NCI-H1417 (cell line): ENCODE data around the gene SYT5.
"Not testable (repeated sequence)": the region's sequence is repeated elsewhere in the genome, so short reads cannot be mapped to it uniquely, and the experiment has no call there.

Source experiments
- DNase-seq, 3 experiments: peaks; one replicate each; lab custom pipeline; 2025; lab: John Stamatoyannopoulos, UW

Gene SYT5

DNA sequence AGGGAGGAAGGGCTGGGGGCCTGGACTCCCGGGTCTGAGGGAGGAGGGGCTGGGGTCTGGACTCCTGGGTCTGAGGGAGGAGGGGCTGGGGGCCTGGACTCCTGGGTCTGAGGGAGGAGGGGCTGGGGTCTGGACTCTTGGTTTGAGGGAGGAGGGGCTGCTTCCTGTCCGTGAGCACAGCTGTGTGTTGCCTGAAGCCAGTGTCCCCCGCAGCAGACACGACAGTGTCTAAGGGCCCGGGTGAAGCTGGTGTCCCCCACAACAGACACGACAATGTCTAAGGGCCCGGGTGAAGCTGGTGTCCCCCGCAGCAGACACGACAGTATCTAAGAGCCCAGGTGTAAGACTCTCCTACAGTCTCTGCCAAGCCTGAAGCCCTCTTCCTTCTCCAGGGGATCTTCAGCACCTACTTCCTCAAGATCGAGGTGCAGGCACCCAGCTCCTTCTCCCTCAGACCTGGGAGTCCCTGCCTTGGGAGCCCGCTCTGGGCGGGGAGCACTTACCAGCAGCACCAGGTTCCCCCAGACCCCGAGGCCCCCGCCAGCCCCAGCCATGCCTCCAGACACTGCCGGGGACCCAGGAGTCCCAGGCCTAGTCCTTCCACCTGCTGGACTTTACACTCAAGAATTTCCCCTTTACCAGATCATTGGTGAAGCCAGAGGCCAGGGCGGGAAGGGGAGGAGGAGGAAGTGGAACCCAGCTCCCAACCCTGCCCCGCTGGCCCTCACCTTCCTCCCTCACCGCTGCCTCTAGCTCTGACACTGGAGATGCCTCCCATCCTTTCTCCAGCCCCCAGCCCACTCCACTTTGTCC, 29.0 kb upstream of the SYT5 start, which contains the start of gene PTPRH:
Gene PTPRH, minus strand, starts transcription at position 622 of the 813 bp plus-strand sequence. Its CDS starts 68 bp downstream, at position 554.
- DNase-seq: no peak

DNA sequence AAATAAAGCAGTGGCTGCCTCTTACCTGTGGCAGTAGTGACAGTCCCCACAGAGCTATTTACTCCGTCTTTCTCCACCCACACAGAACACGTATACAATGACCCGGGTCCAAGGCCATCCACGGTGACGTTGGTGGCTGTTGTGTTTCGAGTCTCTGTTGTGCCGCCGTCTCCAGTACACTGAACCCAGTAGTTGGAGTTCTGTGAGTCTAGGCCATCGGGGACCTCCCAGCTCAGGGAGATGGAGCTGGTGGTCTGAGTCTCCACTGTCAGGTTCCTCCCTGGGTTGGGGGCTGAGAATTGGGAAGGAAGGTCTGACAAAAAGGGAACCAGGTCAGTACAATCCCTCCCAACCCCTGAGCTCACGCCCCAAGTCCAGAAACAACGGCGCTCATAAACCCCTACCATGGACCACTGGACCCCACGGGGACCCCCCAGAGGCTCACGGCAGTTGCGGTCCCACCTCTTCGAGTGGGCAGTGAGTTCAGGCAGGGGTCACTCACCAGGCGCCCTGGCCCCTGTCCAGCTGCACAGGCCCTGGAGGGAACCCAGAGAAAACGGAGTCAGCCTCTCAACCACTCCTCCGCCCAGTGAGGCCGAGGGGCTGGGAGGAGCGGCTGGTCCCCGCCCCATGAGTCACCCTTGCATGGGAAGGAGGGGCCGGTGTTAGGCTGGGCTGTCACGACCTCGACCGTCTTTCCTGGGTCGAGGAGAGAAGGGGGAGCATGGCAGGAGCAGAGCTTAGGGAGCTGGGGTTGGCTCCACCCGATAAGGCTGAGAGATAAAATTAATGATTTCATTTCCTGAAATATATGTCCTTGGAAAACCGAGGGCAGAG, 26.8 kb upstream of the SYT5 start:
- peak in 2 of 3 experiments; percentile 59 to 70 for DNase-seq

DNA sequence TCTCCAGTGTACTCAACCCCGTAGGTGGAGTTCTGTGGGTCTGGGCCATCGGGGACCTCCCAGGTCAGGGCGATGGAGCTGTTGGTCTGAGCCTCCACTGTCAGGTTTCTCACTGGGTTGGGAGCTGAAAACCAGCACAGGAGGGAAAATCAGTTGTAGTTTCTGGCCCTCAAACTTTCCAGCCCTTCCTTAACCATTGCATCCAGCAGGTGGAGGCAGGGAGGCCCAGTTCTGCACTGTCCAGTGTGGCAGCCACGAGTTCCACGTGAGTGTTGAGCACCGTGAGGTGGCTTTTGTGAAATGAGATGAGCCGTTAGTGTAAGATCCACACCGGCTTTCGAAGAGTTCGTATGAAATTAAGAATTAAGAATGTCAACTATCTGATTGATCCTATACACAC, 22.1 kb upstream of the SYT5 start:
- DNase-seq: not testable (repeated sequence)

DNA sequence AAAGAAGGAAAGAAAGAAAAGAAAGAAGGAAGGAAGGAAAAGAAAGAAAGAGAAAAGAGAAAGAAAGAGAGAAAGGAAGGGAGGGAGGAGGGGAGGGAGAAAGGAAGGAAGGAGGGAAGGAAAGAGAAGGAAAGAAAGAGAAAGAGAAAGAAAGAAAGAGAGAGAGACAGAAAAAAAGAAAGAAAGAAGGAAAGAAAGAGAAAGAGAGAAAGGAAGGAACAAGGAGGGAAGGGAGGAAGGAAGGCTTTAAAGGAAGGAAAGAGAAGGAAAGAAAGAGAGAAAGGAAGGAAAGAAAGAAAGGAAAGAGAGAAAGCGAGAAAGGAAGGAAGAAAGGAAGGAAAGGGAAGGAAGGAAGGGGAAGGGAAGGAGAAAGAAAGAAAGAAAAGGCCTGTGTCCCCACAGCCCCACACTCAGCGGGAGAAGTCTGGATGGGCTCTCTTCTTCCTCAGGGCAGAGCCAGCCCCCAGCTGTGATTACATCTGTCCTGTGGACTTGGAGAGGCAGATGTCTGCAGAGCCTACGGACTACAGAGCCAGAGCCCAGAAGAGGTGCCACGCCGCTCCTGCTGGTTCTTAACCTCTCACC, 19.6 kb upstream of the SYT5 start:
- no peak for DNase-seq

DNA sequence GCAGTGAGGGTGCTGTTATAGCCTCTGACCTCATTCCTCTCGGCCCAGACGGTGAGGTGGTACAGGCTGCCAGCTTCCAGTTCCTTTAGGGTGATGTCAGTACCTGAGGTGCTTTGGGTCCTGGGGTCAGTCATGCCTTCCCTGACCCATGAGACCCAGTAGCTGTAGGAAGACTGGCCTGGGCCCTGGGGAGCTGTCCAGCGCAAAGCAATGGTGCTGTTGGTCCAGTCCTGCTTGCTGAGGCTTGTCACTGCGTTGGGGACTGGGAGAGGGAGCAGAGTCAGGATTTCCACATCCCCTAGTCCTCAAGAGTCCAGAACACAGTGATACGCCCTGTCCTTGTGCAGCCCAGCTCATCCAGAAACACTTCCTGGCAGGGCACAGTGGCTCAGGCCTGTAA, 18.6 kb upstream of the SYT5 start:
- no peak for DNase-seq

DNA sequence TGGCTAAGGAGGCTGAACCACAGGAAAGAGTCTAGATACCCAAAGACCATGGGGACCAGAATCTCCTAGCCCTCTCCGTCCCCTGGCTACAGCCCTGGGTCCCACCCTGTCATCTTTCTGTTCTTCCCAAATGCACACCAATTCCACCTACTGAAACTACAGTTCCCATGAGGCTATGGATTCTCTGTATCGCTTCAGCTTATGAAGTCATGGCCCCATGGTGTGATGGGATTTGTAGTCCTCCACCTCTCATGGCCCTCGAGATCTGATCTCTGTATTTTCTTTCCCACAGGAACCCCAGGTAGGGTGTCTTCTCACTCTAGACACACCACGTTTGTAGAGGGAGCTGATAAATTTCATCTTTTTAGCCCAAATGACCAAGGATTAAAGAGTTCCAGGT, 17.4 kb upstream of the SYT5 start:
- peak in 1 of 3 experiments; percentile 13 for DNase-seq

DNA sequence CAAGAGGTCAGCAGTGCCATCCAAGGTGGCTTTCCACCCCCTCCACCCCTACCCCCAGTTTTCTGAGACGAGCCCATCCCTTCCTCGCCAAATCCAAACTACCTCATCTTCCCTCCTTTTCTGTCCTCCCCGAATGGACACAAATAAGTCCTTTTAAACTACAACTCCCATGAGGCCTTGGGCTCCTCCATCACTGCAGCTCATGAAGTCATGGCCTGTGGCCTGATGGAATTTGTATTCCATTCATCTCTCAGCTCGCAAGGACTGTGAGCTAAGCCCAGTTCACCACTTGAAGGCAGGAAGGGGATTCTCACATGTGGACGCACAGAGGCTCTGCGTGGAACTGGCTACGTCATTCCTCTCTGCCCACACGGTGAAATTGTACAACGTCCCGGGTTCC, 16.7 kb upstream of the SYT5 start:
- no peak for DNase-seq

DNA sequence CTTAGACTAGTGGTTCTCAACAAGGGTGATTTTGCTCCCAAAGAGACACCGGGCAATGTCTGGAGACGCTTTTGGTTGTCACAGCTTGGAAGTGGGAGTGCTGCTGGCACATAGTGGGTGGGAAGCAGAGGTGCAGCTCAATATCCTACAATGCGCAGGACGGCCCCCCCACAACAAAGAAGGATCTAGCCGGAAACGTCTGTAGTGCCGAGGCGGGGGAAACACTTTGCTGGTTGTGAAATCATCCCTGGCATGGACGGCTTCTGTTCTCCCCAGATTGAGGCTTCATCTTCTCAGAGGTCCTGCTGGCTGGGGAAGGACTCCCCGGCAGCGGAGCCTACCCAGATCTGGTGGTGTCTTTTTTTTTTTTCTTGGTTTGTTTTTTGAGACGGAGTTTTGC, 13.4 kb upstream of the SYT5 start:
- no peak for DNase-seq

DNA sequence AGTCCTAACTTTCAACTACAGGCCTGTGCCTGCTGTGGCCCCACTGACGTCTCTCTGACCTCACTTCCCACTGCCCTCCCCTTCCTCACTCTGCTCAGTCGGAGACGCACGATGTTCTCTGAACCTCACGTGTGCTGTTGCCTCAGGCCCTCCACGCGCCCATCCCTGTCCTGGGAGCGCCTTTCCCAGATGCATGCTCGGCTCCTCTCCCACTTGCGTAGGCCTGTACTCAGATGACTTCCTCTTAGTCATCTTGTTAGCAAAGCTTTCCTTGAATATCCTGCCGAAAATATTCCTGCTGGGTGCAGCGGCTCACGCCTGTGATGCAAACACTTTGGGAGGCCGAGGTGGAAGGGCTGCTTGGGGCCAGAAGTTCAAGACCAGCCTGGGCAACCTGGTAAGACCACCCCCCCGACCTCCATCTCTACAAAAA, 9.3 kb upstream of the SYT5 start:
- DNase-seq: no peak

DNA sequence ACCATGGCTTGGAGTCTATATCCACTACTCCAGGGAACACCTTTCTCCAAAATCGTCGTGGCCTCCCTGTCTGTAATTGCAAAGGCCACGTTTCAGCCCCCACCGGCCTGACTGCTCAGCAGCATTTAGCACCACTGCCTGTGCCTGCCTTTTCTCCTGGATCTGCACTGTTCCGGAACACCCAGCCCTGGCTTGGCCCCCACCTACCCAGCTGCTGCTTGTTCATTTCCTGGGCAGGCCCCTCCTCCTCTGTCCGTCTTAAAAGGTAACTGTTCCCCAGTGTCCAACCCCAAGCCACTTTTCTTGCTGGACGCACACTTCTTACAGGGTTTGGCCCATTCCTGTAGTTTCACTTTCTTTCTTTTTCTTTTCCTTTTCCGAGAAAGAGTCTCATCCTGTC, 8.5 kb upstream of the SYT5 start:
- DNase-seq: no peak

DNA sequence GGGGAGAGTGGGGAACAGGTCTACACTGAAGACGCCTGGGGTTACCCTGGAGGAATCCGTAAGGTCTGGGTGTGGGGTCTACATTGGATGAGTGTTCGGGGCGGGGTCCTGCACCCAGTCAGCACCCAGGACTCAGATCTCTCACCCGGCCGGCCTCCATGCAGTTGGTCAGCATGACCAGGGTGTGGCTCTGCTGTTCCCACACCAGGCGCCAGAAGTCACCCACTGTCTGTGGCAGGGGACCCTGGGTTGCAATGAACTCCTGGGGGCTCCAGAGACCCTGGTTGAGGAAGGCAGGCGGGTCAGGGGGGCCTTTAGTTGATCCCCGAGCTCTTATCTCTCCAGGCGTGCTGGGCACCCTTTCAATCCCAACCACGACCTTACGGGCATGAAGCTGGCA, 6.0 kb upstream of the SYT5 start:
- DNase-seq: no peak

DNA sequence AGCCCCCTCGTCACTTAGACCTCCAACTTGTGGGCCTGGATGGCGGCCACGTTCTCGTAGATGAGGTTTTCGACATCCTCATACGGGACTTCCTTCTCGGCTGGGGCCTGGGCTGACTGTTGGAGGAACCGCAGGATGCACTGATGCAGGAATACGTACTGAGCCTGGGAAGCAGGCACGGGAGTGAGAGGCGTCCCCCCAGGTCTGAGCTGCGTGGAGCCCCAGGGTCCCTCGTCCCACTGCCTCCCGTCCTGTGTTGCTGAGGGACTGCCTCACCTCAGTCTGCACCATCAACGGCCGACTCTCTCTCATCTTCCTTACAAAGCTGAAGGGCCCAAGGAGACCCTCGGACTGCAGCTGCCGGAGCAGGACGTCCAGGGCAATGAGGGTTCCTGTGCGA, 1.7 kb upstream of the SYT5 start:
- DNase-seq: no peak

DNA sequence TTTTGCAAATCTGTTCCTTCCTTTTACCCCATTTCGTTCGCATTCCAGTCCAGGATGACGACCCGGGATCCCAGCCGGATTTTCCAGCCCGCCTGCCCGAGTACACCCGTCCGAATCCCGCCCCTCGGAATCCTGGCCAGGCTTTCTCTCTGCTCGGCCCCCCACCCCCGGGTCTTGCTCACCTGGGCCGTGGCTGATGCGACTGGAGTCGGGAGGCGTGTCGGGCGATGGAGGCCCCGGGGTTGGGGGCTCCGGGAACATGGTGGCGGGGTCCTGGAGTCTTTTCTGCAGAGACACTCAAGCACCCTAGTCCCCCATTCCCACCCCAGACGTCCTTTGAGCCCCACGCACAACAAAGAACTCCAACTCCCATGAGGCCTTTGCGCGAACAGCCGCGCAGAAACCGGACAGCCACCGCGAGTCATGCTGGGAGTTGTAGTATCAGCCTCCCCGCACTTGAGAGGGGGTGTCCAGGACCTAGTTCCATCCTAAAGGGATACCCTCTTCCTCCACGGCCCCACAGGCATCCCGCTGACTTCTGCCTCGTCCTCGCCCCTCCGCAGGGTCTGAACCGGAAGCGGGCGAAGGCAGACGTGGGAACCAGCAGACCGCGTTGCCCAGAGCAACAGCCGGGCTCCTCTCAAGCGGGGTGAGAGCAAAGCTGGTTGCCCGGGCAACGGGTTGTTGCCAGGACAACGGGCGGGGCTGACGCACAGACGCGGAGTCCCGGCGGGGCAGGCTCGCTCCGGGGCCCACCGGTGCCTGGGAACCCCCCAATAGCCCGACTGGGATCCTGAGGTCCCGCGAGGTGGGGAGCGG, 1.1 kb downstream of the SYT5 start:
- peak; percentile 91 to 95 (median 93) for DNase-seq

DNA sequence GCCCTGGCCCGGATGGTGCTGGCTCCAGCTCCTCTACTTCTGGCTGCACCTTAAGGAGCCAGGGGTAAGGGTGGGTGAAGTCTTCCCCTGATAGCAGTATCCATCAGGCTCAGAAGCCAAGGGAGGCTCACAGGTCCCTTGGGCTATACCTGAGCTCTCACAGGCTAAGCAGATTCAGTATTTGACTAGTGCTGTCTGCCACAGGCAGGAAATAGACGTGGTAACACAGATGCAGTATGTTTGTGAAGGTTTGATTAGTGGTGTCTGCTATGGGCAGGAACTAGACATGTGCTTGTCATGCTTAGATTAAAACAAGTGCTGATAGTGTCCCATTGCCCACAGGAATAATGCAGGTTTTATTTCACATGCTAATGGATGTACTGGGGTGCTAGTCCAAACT, 4.0 kb downstream of the SYT5 start:
- no peak for DNase-seq

DNA sequence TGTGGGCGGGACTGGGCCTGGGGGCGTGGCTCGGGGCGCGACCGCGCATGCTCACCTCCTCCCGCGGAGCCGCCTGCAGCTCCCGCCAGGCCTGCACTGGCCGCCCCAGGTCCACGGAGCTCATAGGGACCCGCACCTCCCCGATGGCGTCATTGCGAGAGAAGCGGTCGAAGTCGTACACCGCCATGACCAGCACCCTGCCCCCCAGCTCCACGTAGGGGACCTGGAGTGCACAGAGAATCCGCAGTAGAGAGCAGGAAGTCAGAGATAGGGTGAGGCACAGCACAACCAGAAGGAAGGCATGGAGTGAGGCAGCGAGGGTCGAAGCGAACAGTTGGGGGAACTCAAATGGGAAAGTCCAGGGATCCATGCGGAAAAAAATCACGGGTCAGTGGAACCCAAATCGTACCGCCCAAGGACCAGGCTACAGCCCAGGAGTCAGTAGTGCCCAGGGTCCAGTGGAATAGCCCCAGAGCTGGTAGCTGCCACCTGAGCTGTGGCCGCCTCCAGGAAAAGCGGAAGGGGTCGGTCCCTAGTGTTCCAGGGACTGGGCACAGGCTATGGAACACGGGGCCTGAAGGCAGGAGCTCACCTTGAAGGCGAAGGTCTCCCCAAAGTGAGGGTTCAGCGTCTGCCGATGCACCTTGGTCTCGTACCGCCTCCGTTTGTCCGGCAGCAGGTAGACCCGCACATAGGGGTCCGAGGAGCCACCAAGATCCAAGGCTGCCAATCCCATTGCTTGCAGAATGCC, 4.8 kb downstream of the SYT5 start:
- DNase-seq: no peak

DNA sequence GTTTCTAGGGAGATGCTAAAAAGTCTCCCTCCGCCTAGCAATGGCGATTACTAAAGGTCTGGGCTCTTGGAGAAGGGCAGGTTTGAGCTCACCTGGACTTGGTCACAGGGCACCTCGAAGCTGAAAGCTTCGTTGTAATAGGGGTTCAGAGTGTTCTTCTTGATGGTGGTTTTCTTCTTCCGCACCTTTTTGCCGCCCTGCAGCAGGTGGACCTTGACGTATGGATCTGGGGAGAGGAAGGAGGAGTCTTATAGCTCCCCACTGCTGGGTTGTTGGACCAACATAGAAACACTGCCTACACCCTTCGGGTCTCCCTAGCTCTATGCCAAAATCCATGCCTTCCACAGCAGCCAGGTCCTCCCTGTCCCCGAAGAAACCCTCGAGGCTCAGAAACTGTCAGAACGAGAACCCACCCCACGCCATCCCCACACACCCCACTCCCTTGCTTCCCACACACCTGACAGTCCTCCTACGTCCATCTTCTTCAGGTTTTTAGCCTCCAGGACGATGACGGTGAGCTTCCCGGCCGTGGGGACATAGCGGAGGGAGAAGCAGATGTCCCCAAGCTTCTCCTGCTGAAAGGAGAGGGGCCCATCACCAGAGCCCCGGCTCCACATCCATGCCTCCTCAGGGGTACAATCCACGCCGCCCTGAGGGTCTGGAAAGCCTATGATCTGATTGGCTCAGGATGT, 5.5 kb downstream of the SYT5 start:
- no peak for DNase-seq

DNA sequence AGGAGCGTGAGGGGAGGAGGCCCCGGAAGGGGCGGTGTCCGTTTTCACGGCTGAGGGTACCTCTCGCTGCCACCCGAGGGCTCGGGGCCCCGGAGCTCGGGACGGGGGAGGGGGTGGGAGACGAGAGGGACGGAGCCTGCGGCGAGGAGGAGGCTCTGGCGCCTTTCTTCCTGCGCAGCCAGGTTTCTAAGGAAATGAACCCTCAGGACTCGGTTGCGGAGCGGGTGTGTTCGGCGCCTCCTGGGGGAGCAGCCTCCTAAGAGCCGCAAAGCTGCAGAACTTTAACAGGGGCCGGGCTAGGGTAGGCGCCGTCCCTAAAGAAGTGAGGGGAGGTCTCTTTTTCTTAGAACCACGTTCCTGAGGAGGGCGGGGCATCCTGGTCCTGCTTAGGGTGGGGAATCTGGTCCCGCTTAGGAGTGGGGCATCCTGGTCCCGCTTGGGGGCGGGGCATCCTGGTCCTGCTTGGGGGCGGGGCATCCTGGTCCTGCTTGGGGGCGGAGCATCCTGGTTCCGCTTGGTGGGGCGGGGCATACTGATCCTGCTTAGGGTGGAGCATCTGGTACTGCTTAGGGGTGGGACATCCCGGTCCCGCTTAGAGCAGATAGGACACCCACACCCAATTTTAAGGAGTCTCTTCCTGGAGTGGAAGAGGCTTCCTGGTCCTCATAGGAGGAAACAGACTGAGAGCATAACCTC, 6.2 kb downstream of the SYT5 start:
- peak in 1 of 3 experiments; percentile 45 for DNase-seq

DNA sequence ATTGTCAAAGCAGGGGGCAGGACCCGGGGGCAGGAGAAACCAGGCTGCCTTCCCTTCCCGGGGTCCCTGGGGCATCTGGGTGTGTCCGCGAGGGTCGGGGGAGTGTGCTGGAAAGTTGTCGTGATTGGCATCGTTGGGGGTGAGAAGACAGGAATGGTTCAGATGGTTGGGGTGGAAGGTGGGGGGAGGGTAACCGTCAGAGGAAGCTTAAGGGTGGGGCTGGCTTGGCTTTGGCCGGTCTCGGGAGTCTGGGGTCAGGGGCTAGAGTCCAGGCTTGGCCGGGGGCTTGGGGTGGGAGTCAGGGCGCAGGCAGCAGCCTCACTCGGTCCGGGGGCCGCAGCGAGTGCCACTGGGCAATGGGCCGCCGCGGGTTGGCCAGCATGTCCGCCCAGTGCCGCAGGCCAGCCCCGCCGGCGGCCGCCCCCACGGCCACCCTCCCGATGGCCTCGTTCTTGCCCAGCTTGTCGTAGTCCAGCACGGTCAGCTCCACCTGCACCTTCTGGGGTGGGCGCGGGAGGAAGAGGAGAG, 6.8 kb downstream of the SYT5 start:
- DNase-seq: no peak

DNA sequence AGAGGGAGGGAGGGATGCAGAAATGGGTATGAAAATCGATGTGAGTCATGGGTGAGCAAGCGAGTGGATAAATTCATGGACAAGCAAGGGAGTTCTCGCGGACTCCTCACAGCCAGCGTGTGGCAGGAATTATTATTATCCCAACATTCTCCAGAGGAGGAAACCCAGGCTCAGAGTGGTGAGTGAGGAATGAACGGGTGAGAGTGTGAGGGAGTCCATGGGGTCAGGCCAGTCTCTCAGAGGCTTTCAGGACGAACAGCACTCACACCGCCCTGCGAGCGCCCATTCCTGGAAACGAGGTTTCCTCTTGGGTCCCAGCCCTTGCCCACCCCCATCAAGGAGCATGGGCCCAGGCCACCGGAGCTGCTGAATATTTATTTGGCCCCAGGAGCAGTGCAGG, 7.3 kb downstream of the SYT5 start:
- no peak for DNase-seq

DNA sequence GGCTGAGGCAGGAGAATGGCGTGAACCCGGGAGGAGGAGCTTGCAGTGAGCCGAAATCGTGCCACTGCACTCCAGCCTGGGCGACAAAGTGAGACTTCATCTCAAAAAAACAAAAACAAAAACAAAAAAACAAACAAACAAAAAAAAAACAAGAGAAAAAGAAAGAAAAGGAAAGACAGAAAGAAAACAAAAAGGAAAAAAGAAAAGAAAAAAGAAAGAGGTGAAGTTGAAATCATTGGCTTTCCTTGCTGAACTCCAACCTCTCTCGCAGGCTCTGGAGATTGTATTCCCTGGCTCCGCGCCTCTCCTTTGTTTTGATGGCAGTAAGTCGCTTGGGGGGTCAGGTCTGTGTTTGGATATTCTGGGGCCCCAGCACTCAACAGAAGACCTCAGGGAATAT, 7.8 kb downstream of the SYT5 start:
- not testable (repeated sequence) for DNase-seq
